GM19372 (cell line): Measurements from ENCODE around the gene NR2C2AP.
"Not testable (repeated sequence)": the region's sequence is repeated elsewhere in the genome, so short reads cannot be mapped to it uniquely, and the experiment has no call there.

ENCODE experiments used
- ATAC-seq: cut with Tn5 transposase; IDR thresholded peaks from one replicate; pipeline ENCODE4 v1.9.1; 2021; ENCODE audit warnings: mild to moderate bottlenecking, low read depth, moderate library complexity; ENCODE audit not compliant: unreplicated experiment

Gene NR2C2AP, protein sequence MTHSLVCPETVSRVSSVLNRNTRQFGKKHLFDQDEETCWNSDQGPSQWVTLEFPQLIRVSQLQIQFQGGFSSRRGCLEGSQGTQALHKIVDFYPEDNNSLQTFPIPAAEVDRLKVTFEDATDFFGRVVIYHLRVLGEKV

DNA sequence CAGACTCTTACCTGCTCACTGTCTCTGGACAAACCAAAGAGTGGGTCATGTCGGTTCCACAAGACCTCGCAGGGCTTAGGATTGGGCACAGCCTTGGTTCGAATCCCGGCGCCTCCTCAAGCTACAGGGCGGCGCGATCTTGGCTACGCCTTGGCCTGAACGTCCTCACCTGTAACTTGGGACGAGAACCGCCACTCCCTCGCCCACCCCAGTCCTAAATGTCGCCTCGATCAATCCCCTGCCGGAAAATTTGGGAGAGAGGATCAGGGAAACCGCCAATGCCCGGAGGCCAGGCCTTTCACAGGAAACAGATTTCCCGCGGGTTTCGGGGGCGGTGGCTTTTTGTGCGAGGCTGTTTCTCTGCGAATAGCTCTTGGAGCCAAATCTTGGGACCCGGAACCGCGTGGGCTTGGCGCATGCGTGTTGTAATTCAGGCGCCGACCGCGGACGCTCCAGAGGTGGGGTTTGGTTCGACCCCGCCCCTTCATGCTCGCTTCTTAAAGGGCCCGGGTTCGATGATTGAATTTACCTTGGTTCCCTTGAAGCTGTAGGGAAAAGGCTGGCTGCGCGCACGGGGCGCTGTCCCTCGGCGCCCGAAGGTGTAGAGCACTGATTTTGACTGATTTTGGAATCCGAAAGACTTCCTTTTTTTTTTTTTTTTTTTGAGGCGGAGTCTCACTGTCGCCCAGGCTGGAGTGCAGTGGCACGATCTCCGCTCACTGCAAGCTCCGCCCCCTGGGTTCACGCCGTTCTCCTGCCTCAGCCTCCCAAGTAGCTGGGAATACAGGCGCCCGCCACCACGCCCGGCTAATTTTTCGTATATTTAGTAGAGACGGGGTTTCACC lies at the start of gene NR2C2AP:
NR2C2AP (minus strand) TSS at position 403 of the 845 bp plus-strand sequence; CDS start at position 49, 354 bp downstream.
- peak; percentile 86 for ATAC-seq

- no peak for ATAC-seq
Measured at GRCh38 chr19:19250196-19250801, 47.1 kb upstream of the NR2C2AP start.

DNA sequence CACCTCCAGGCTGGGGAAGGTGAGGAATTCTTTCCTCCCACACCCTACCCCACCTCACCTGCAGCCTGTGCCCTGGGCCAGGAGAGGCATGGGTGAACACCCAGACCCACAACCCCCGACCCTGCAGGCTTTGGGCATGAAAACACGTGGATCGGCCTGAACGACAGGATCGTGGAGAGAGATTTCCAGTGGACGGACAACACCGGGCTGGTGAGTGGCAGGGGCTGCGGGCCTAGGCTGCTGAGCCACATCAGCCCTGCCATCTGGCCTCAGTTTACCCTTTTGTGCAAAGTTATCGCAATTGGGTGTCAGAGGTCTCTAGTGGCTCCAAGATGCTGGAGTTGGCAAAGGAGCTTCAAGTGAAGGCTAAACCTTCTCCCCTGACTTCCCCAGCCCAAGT lies 37.3 kb upstream of the NR2C2AP start:
- no peak for ATAC-seq

DNA sequence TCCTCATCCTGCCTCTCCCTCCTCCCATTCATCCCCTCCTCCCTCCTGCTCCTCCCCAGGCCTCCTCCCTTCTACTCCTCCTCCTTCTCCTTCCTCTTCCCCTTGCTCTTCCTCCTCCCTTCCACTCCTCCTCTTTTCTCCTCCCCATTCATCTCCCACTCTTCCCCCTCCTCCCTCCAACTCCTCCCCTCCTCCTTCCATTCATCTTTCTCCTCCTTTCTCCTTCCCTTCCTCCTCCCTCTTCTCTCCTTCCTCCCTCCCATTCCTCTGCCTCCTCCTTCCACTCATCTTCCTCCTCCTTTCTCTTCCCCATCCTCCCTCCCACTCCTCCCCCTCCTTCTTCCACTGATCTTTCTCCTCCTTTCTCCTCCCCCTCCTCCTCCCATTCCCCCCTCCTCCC lies 36.5 kb upstream of the NR2C2AP start:
- no peak for ATAC-seq

DNA sequence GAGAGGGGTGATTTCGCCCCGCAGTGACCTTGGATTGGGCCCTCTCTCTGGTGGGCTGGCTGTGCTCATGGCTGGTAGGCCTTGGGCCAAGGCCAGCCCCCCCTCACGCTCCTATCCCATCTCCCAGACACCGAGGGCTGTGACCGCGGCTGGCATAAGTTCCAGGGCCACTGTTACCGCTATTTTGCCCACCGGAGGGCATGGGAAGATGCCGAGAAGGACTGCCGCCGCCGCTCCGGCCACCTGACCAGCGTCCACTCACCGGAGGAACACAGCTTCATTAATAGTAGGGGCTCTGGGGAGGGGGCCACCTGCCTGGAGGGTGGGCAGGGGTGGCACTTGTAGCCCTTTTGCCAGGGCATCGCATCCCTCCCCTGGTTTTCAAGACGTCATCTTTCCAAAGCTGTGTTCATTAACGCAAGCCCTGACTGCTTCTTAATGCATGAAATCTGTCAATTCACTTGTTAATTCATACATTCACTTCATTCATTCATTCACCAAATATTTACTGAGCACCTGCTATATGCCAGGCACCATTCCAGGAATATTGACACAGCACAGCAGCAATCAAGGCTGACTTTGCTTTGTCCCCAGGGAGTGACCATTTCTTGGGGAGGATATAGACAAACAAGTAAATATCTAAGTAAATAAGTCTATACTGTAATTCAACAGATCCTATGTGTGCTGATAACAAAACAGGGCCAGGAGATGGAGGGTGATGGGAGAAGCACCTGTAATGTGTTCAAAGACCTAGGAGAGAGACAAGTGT lies 35.1 kb upstream of the NR2C2AP start:
- ATAC-seq = no peak

GRCh38 chr19:19236173-19236572 lies 33.0 kb upstream of the NR2C2AP start:
- no peak for ATAC-seq

GRCh38 chr19:19234220-19234816 lies 31.1 kb upstream of the NR2C2AP start:
- no peak for ATAC-seq

DNA sequence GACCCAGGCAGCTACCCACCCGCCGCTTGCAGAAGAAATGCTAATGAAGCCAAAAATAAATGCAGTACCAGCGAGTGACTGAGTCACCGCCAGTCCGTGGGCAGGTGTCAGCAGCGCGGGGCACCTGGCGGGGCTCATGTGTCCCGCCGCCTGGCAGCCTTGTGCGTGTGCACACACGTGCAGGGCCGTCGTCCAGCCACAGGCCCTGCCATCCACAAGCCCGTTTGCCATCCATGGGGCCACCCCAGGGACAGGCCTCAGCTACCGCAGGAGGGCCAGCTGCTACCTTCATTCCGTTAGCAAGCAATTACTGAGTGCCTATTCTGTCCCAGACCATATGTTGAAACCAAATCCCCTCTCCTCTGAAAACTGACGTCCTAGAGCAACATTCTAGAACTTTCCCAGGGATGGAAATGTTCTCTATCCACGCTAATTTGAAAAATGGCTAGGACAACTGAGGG lies 29.1 kb upstream of the NR2C2AP start:
- ATAC-seq = no peak

- no peak for ATAC-seq
Measured at GRCh38 chr19:19230999-19231398, 27.8 kb upstream of the NR2C2AP start.

DNA sequence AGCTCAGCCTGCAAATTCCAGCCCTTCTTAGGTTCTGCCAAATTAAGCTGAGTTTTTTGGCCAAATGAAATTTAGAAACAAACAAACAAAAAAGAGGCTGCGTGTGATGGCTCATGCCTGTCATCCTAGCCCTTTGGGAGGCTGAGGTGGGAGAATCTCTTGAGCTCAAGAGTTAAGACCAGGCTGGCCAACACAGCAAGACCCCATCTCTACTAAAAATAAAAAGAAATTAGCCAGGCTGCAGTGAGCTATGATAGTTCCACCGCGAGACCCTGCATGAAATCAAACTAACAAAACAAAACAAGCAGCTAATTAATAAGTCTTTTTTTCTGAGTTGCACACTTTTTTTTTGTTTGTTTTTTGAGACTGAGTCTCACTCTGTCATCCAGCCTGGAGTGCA lies 26.5 kb upstream of the NR2C2AP start:
- ATAC-seq = no peak

GRCh38 chr19:19227217-19227616 lies 24.0 kb upstream of the NR2C2AP start:
- ATAC-seq = no peak

- ATAC-seq = no peak
Measured at GRCh38 chr19:19226663-19227062, 23.4 kb upstream of the NR2C2AP start.

DNA sequence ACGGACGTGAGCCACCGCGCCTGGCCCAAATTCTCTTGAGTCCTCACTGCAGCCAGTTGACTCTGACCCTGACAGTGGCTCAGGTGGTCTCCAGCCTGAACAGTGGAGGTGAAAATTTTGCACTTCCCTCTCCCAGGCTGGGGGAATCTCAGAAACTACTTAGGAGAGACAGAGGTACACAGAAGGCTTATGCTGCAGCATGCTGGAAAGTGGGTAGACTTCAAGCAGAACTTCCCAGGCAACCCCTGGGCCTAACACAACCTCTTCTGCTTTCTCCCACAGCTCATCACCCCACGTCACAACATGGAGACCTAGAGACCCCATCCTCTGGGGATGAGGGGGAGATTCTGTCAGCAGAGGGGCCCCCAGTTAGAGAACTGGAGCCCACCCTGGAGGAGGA lies 23.0 kb upstream of the NR2C2AP start:
- no peak for ATAC-seq

- ATAC-seq = no peak
Measured at GRCh38 chr19:19224852-19225494, 21.8 kb upstream of the NR2C2AP start.

GRCh38 chr19:19224150-19224851 lies 21.1 kb upstream of the NR2C2AP start:
- ATAC-seq = no peak

GRCh38 chr19:19223636-19224035 lies 20.4 kb upstream of the NR2C2AP start:
- no peak for ATAC-seq

DNA sequence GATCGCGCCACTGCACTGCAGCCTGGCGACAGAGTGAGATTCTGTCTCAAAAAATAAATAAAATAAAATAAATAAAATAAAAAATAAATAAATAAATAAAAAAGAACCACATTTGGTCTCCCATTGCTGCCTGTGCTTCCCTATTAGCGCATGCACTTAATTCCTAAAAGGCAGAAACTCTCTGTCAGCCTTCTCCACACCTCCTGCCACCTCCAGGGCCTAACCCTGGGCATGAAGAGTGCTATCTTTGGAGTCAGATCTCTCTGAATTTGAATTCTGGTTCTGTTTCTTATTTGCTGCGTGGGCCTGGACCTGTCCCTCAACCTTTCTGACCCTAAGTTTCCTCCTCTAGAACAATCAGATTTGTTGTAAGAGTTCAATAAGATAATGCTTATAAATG lies 19.8 kb upstream of the NR2C2AP start:
- no peak for ATAC-seq

DNA sequence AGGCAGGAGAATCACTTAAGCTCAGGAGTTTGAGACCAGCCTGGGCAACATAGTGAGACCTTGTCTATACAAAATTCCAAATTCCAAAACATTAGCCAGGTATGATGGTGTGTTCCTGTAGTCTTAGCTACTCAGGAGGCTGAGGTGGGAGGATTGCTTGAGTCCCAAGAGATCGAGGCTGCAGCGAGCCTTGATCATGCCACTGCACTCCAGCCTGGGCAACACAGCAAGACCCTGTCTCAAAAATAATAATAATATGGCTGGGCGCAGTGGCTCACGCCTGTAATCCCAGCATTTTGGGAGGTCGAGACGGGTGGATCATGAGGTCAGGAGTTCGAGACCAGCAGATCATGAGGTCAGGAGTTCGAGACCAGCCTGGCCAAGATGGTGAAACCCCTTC lies 17.8 kb upstream of the NR2C2AP start:
- ATAC-seq = not testable (repeated sequence)

DNA sequence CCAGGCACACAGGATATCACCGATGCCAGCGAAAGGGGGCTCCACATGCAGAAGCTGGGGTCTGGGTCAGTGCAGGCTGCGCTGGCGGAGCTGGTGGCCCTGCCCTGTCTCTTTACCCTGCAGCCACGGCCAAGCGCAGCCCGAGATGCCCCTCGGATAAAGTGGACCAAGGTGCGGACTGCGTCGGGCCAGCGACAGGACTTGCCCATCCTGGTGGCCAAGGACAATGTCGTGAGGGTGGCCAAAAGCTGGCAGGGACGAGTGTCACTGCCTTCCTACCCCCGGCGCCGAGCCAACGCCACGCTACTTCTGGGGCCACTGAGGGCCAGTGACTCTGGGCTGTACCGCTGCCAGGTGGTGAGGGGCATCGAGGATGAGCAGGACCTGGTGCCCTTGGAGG lies 15.7 kb upstream of the NR2C2AP start:
- no peak for ATAC-seq
